Upper lobe of left lung (tissue), 4 donors: ENCODE data around the gene TRHDE.

Source experiments
- EP300 ChIP-seq, 4 donors: sonication (generic); formaldehyde crosslinking; IDR thresholded peaks; one replicate each; pipeline ENCODE4 v1.5.1; 2017; ENCODE audit warnings: antibody characterized with exemption in 4 of 4, control low read depth in 2 of 4
- POLR2A ChIP-seq, 4 donors: fragments of 450-650 bp; IDR thresholded peaks; one replicate each; pipeline ENCODE4 v1.5.1; 2016 to 2017; ENCODE audit warnings: antibody characterized with exemption in 4 of 4, mild to moderate bottlenecking in 2 of 4
- TF ChIP-seq, protein P1 (sequence below), 6 experiments: fragments of 450-650 bp in 4 of 6; fragments of 200-600 bp in 2 of 6; sonication (generic) in 2 of 6; IDR thresholded peaks; one replicate each; pipeline ENCODE4 v1.5.1; 2016 to 2019; ENCODE audit warnings: antibody characterized with exemption in 6 of 6

DNA sequence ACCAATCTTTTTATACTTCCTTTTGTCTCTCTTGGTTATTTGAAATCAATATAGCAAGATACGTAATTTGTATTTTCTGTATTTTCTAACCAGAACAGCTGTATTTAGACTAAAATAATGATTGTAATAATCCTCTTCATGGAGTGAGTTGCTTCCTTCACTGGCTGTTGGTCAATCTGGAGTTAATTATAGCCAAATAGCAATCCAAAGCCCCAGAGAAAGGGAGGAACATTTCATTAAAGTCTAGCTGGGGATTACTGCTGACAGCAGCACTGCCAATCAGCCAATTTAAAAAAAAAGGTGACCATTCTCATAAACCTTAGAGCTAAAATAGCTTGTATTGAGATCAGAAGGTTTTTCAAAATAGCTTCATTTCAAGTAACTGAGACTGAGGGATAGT is 118.0 kb downstream of the TRHDE start:
- TF ChIP-seq, protein P1, sequence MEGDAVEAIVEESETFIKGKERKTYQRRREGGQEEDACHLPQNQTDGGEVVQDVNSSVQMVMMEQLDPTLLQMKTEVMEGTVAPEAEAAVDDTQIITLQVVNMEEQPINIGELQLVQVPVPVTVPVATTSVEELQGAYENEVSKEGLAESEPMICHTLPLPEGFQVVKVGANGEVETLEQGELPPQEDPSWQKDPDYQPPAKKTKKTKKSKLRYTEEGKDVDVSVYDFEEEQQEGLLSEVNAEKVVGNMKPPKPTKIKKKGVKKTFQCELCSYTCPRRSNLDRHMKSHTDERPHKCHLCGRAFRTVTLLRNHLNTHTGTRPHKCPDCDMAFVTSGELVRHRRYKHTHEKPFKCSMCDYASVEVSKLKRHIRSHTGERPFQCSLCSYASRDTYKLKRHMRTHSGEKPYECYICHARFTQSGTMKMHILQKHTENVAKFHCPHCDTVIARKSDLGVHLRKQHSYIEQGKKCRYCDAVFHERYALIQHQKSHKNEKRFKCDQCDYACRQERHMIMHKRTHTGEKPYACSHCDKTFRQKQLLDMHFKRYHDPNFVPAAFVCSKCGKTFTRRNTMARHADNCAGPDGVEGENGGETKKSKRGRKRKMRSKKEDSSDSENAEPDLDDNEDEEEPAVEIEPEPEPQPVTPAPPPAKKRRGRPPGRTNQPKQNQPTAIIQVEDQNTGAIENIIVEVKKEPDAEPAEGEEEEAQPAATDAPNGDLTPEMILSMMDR (IDR thresholded peaks at IDR 0.05) = no peak
- TF ChIP-seq POLR2A (IDR thresholded peaks at IDR 0.05) (no peak), EP300 (IDR thresholded peaks at IDR 0.05) (no peak)
